Measurements from ENCODE around the gene FIZ1.
A peak's percentile ranks its signal among the peaks of the same experiment; 100 is the strongest.

FIZ1 gene

DNA sequence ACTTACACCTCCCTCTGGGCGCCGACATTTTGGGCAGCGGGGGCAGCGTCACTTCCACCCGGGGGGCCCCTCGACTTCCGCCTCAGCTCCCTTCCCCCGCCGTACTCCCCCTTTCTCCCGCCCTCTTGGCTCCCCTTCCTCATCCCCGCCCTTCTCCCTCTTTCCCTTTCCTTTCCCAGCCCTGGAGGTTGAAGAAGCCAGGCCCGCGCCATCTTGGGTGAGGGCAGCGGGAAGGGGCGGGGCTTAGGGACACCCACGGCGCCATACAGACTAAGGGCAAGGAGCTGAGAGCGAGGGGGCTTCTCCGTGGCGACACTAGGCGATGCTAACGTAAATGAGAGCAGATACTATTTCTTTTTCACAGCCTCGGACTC lies at the start of gene FIZ1:
TSS of gene FIZ1 (minus strand) at position 50 of the 374 bp plus-strand sequence. CDS start 1,652 bp downstream, outside the sequence.
- DNase-seq, result peak; percentile 93

DNA sequence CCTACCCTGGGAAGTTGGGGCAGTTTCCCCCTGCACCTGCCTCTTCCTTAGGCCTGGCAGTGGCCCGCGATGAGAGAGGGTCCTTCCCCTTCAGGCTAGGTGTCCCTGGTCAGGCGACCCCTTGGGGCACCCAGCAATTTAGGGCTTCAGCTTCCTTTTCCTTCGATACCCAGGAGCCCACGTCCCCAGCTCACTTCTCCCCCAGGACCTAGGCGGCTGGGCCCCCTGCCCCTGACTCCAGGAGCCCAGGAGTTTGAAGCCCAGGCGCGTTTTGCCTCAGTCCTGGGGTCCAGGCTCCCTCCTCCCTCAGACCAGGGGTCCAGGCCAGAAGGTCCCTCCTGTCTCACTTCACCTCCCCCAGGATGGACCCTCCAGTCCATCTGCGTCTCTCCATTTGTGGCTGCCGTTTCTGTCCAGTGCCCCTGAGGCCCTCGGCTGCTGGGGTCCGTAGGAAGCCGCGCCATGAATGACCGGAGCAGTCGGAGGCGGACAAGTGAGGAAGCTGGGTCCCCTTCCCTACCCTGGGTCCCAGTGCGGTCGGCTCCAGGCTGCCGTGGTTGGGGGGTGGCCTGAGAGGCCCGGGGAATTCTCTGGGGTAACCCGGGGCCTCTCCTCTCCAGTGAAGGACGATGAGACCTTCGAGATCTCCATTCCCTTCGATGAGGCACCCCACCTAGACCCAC lies 49.4 kb upstream of the FIZ1 start:
- no peak for DNase-seq

- peak; percentile 40 for DNase-seq
Observed at GRCh38 chr19:55647732-55648584, 48.6 kb upstream of the FIZ1 start, which contains the start of gene CCDC106. Gene CCDC106 (plus strand): TSS chr19:55648212. CDS start chr19:55649047, 835 bp downstream.

DNA sequence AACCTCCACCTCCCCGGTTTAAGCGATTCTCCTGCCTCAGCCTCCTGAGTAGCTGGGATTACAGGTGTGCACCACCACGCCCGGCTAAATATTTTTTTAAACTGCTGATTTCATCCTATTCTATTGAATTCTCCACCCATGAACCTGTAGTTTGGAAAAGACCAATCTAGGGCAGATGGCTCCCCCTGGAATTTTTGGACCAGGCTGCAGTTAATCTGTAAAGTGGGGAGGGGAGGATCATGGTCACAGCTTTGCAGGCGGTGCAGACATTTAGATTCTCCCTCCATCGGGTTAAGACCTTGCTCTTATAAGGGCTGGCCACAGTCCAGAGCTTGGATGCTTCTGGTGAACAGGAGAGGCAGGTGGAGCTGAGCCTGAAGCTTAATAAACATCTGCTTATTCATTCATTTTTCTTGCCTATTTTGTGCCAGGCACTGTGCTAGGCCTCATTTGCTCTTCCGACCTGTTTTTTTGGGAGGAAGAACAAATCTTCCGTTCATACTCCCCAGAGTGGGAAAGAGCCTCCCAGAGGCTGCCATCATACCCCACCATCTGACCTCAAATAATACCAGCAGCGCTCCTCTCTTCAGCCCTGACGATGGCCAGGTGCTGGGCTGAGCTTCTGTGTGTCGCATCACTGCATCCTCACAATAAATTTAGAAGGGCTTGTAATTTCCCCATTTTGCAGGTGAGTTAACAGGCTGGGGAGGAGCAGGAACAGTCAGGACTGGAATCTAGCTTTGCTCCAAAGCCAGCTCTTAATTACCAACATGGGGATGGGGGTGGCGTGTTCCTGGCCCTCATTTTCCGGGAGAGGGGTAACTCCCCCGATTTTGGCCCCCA lies 47.8 kb upstream of the FIZ1 start:
- no peak for DNase-seq

- no peak for DNase-seq
Observed at GRCh38 chr19:55645512-55645881, 46.2 kb upstream of the FIZ1 start.

DNA sequence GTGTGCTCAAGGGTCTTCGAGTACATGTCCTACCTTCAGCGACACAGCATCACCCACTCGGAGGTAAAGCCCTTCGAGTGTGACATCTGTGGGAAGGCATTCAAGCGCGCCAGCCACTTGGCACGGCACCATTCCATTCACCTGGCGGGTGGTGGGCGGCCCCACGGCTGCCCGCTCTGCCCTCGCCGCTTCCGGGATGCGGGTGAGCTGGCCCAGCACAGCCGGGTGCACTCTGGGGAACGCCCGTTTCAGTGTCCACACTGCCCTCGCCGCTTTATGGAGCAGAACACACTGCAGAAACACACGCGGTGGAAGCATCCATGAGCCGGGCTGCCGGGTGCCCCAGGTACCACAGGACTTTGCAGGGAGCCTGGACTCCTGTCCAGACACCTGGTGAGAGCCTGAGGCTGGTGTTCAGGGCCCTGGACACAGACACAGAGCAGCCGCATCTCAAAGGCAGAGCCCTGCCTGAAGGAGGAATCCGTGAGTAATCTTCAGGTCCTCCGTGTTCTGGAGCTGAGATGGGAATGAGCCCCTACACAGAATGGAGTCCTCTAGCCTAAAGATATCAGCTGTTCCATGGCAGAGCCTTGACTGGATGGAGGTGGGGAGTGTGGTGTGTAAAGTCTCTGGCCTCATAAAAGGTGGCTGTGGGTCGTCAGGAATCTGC lies 45.7 kb upstream of the FIZ1 start:
- DNase-seq, result no peak

DNA sequence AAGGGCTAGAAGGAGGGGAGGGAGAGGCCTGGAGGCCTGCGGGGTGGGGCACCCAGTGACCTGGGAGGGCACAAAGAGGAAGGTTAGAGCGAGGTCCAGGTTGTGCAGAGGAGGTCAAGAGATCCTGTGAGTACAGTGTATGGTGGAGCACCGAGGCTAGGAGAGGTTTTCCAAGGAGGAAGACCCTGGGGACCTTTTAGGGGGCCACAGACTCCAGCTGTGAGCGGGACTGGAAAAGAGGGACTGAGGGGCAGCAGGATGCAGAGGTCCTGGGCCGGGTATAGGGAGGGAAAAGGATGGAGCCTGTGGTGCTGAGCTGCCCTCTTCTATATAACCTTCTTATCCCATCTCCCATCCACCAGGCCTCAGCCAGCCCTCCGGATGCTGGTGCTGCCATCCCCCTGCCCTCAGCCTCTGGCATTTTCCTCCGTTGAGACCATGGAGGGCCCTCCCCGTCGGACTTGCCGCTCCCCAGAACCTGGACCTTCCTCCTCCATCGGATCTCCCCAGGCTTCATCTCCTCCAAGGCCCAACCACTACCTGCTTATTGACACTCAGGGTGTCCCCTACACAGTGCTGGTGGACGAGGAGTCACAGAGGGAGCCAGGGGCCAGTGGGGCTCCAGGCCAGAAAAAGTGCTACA lies 45.0 kb upstream of the FIZ1 start:
- no peak for DNase-seq

DNA sequence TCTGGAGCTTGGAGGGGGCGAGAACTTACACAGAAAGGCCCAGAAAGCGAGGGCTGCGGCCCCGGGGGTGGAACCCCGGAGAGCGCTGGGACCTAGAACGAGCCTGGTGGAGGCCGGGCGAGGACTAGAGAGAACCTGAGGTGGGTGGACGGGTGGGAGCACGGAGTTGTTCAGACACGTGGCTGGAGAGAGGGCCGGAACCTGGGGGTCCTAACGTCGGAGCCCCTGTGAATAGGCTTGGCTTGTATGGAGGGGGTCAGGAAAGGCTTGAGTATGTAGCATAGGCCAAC lies 44.5 kb upstream of the FIZ1 start:
- no peak for DNase-seq

DNA sequence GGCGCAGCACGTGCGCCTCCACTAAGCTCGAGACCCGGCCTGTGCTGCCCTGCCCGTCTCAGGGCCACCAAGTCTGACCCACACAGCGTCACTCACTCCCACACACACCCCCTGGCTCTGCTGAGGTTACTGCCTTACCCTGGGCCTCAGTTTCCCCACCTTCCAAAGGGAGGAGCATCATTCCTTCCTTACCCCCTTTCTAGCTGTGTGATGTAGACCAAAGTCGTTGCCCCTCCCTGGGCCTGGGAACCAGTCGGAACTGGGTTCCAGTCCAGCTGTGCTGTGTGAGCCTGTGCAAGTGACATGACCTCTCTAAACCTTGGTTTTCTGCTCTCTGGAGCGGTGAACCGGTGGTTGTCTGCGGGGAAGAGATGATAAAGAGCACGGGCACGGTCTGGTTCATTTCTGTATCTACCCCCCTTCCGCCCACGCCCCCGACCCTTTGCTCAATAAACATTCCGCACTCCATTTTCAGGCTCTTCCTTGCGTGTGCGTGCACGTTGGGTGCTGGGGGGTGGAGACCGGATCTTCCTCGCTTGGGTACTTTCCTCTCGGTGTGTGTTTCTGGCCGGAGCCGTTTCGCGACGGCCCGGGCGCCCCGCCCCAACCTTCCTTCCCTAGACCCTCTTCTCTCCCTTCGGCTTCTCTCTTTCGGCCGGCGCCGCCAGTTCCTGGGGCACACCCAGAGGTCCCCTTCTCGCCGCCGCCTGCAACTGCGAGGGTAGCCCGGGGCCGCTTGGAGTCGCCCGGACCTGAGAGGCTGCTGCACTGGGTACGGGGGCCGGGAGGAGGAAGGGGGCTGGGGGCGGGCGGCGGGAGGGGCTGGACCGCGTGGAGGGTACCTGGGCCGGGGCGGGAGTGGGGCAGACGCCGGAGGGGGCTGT lies 43.9 kb upstream of the FIZ1 start, which contains the start of gene ZNF581:
TSS of gene ZNF581 (plus strand) at position 647 of the 884 bp plus-strand sequence. CDS start 923 bp downstream, outside the sequence.
- peak; percentile 72 for DNase-seq

DNA sequence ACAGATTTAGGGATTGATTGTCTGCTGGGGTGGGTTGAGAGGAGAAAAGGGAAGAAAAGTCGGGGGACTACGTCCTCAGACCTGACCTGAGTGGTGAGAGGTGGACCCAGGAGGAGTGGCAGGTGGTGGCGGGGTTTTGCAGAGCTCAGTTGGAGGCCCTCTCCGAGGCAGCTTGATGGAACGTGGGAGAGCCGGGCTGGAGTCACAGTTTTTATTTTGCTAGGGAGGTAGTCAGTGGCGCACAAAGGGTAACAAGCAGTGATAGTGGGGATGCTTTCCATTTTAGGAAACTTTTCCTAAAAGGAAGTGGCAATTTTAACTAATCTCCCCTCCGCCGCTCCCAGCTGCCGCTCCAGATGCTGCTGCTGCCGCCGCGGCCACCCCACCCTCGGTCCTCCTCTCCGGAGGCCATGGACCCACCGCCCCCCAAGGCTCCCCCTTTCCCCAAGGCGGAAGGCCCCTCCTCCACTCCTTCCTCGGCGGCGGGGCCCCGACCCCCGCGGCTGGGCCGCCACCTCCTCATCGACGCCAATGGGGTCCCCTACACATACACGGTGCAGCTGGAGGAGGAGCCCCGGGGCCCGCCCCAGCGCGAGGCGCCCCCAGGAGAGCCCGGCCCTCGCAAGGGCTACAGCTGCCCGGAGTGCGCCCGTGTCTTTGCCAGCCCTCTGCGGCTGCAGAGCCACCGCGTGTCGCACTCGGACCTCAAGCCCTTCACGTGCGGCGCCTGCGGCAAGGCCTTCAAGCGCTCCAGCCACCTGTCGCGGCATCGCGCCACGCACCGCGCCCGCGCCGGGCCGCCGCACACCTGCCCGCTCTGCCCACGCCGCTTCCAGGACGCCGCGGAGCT lies 43.1 kb upstream of the FIZ1 start:
- DNase-seq, result no peak

- DNase-seq, result no peak
Observed at GRCh38 chr19:55641426-55642152, 42.3 kb upstream of the FIZ1 start.

DNA sequence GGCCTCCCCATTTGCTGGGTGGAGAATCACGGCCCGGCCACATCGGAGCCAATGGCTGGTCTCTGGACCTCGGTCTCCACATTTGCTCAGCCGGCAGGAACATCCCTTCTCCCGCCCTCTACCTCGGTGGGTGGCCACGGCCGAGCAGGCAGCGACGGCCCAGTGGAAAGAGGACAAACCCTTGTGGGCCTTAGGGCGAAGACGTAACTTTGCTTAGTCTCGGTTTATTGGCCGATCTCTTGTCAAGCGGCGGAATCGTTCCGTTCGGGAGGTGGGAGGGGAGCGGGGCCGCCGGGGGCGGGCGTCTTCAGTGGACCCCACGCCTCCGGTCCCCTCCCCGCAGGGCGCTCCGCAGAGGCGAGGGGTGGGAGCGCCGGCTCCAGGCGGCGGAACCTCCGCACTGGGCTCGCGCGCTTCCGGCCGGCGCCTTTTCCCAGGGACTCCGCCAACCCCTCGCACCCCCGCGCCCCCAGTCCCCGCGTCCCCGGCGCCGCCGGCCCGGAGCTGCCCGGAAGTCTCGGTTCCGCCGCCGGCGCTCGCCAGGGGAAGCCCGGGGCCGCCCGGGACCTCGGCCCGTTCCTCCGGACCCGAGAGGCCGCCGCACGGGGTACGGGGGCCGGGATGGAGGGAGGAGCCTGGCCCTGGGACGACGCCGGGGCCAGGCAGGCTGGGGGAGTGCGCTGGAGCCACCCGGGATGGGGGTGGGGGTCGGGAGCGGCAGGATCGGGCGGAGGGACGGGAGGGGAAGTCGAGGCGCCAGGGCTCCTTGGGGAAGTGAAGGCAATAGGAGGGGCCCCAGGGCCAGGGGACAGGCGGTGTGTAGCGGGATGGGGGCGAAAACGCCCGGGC lies 41.5 kb upstream of the FIZ1 start, which contains the start of gene ZNF580:
TSS of gene ZNF580 (plus strand) at position 426 of the 849 bp plus-strand sequence. CDS start 1,507 bp downstream, outside the sequence.
- peak; percentile 38 for DNase-seq

DNA sequence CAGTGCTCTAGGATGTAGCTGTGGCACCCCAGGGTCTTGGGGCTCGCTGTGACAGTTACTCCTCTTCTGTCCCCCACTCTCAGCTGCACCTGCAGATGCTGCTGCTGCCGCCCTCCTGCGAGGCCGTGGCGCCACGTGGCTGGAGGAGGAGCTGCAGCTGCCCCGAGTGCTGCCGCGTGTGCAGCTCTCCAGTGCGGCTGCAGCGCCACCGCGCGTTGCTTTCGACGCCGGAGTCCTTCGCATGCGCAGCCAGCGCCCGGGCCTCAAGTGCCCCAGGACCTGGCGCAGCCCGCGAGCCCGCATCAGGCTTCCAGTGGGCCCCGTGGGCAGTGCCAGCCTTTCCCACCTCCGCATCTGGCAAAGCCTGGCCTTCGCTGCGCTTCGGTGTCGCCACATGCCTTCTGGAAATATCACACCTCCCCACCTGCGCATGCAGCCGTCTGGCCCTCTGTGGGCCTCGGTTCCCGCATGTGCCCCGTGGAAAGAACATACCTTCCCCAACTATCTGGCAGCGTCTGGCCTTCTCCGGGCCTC lies 40.8 kb upstream of the FIZ1 start:
- peak; percentile 77 for DNase-seq

- DNase-seq, result peak; percentile 62
Observed at GRCh38 chr19:55638864-55639359, 39.6 kb upstream of the FIZ1 start.

DNA sequence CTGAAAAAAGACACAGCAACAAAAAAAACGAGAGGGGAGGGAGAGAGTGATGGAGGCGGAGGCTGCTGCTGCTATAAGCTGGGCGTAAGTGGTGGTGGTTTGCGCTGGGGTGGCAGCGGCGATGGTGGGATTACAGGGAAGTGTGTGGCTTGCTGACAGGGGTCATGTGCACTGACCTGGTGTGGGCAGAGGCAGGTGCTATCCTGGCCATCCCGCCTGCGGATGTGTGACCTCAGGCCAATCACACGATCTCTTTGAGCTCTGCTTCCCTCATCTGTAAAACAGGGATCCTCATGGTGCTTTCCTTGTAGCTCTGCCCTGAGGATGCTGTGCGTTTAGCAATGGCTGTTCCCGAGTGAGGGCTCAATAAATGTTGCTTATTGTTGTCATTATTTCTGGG lies 38.2 kb upstream of the FIZ1 start:
- no peak for DNase-seq

- no peak for DNase-seq
Observed at GRCh38 chr19:55636723-55637122, 37.4 kb upstream of the FIZ1 start.

DNA sequence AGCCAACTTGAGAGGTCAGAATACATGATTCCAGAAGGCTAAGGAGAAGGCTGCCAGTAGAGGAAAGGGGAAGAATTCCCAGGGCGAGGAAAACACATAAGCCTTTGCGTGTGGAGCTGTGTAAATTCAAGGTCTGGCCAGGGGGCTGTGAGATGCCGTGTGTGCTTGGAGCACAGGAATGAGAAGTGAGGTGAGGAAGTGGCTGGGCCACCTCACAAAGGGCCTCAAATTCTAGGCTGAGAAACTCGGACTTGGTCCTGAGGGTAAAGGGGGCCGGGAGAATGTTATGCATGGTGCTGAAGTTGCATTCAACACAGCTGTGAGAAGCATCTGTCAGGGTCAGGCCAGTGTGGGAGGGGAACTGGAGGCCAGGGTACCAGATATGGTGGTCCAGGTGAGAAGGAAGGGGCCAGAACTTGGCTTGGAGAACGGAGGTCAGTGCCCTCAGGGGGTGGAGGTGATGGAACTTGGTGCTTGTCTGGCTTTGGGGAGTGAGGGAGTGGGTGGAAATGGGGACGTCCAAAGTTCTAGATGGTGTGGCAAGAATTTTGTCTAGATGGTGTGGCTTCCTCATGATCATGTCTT lies 36.6 kb upstream of the FIZ1 start:
- no peak for DNase-seq

DNA sequence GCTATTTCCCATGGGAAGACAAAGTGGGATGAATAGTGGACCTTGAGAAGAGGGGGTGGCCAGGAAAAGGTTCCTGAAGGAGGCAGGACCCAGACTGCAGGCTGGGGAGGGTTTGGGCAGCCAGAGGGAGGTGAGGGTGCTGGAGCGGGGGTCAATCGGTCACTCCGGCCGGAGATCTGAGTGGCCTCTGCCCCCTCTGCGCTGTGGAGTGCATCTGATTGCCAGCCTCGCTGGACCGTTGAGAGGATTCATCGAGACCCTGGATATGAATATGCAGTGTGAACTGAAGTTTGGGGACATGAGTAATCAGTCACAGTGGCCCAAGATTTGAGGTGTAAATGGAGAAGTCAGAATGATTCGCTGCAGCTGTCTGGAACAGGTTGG lies 36.0 kb upstream of the FIZ1 start:
- no peak for DNase-seq
